ENCODE results near the gene PRSS16. TPM values are rescaled to one million over a fixed set of nuclear protein-coding genes. Genes with fewer than 3 reads are reported as not detected.
"Not testable (repeated sequence)": the region's sequence is repeated elsewhere in the genome, so short reads cannot be mapped to it uniquely, and the experiment has no call there.

Gene PRSS16
- total RNA-seq, 6 donors from 2014 or later: 11.9 to 21.0 (median 14.6) TPM

DNA sequence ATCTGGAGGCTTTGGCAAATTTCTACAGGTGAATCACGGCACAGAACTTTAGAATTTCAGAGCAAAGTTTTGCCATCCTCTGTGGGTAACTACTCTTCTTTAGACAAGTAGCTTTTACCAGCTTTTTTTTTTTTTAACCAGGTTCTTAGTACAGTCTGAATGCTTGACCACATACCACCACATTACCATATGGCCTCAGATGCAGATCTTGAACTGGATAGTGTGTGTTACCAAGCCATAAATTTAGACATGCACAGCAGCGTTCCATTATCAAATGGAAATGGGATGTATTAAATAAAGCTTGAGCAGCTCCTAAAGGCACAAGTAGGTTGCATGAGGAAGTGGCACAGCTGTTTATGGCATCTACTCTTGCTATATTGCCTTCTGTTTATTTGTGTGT is 38.3 kb upstream of the PRSS16 start:
- TF ChIP-seq POLR2A (IDR thresholded peaks at IDR 0.05) (no peak), POLR2AphosphoS5 (IDR thresholded peaks at IDR 0.05) (no peak), EP300 (IDR thresholded peaks at IDR 0.05) (no peak)
- TF ChIP-seq, protein P1, sequence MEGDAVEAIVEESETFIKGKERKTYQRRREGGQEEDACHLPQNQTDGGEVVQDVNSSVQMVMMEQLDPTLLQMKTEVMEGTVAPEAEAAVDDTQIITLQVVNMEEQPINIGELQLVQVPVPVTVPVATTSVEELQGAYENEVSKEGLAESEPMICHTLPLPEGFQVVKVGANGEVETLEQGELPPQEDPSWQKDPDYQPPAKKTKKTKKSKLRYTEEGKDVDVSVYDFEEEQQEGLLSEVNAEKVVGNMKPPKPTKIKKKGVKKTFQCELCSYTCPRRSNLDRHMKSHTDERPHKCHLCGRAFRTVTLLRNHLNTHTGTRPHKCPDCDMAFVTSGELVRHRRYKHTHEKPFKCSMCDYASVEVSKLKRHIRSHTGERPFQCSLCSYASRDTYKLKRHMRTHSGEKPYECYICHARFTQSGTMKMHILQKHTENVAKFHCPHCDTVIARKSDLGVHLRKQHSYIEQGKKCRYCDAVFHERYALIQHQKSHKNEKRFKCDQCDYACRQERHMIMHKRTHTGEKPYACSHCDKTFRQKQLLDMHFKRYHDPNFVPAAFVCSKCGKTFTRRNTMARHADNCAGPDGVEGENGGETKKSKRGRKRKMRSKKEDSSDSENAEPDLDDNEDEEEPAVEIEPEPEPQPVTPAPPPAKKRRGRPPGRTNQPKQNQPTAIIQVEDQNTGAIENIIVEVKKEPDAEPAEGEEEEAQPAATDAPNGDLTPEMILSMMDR (IDR thresholded peaks at IDR 0.05): no peak
- Histone ChIP-seq H3K27ac (no peak overlapping the region), H3K27me3 (peaks cover 0 to 13% (median 5%) of the 10 kb centered on the region in 4 donors), H3K9me3 (no peaks in the 10 kb centered on the region), H3K36me3 (no peaks in the 10 kb centered on the region), H3K4me3 (no peak overlapping the region), H3K4me1 (peaks cover 0 to 6% (median 0%) of the 10 kb centered on the region in 4 donors)
- ATAC-seq (ENCODE audit: low FRiP score in 2 of 2) (no peak), DNase-seq (no peak)
- 70 to 83% methylated on average over 2 of the region's 2 CpGs for WGBS, 2 donors

DNA sequence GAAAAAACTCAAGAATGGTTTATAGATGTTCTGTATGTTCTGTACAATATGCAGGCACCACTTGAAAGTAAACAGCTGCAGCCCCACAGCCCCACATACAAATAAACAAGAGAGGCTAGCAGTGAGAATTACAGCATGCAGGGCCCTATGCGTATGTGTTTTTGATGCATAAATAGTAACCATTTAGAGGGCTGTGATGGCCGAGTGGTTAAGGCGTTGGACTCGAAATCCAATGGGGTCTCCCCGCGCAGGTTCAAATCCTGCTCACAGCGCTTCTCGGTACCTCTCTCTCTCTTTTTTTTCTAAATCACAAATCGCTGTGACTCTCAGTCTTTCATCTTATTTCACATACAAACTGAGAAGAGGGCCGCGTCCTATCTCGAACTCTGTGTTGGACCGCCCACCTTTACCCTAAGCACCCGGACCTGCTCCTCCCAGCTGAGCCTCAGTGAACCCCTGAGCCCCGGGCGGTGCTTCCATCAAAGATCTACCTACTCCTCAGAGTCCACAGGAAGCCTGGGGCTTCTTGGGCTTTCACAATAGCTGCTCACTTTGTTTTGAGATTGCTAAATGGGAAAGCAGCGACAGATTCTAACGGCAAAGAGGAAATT is 37.7 kb upstream of the PRSS16 start:
- peaks cover 0 to 6% (median 0%) of the 10 kb centered on the region in 4 donors for H3K4me1 ChIP-seq
- H3K36me3 ChIP-seq: no peaks in the 10 kb centered on the region
- H3K9me3 ChIP-seq: no peaks in the 10 kb centered on the region
- WGBS, 2 donors: 78 to 79% methylated on average over 18 of the region's 18 CpGs
- no peak overlapping the region for H3K4me3 ChIP-seq
- TF ChIP-seq POLR2AphosphoS5 (IDR thresholded peaks at IDR 0.05): no peak
- TF ChIP-seq POLR2A (IDR thresholded peaks at IDR 0.05): no peak
- no peak for TF ChIP-seq EP300 (IDR thresholded peaks at IDR 0.05)
- TF ChIP-seq, protein P1 (IDR thresholded peaks at IDR 0.05): no peak
- no peak for ATAC-seq (ENCODE audit: low FRiP score in 2 of 2)
- DNase-seq: no peak
- no peak overlapping the region for H3K27ac ChIP-seq
- H3K27me3 ChIP-seq: peaks cover 0 to 13% (median 5%) of the 10 kb centered on the region in 4 donors

DNA sequence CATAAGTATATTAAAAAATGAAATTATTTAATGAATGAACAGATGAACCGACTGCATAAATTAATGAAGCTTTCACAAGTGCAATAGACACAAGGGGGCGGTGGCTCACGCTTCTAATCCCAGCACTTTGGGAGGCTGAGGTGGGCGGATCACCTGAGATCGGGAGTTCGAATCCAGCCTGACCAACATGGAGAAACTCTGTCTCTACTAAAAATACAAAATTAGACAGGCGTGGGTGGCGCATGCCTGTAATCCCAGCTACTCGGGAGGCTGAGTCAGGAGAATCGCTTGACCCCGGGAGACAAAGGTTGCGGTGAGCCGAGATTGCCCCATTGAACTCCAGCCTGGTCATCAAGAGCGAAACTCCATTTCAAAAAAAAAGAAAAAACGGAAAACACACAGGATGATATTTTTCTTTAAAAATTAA is 34.4 kb upstream of the PRSS16 start:
- H3K9me3 ChIP-seq; H3K27me3 ChIP-seq; H3K27ac ChIP-seq; H3K4me3 ChIP-seq; ATAC-seq (ENCODE audit: low FRiP score in 2 of 2); DNase-seq; H3K36me3 ChIP-seq; H3K4me1 ChIP-seq: not testable (repeated sequence)
- 80 to 83% methylated on average over 15 of the region's 15 CpGs for WGBS, 2 donors

DNA sequence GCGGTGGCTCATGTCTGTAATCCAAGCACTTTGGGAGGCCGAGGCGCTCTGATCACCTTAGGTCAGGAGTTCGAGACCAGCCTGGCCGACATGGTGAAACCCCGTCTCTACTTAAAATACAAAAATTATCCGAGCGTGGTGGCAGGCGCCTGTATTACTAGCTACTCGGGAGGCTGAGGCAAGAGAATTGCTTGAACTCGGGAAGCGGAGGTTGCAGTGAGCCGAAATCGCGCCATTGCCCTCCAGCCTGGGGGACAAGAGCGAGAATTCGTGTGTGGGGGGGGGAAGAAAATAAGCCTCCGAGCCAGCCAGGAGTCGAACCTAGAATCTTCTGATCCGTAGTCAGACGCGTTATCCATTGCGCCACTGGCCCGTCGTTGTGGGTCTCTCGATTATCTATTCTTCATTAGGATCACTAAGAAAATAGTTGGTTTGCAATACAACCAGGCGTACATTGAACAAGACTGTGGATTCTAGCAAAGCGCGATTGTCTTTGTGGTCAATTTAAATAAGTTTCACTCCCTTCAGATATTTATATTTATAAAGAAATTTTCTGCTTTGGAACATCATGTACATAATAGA is 33.9 kb upstream of the PRSS16 start:
- no peak for ATAC-seq (ENCODE audit: low FRiP score in 2 of 2)

DNA sequence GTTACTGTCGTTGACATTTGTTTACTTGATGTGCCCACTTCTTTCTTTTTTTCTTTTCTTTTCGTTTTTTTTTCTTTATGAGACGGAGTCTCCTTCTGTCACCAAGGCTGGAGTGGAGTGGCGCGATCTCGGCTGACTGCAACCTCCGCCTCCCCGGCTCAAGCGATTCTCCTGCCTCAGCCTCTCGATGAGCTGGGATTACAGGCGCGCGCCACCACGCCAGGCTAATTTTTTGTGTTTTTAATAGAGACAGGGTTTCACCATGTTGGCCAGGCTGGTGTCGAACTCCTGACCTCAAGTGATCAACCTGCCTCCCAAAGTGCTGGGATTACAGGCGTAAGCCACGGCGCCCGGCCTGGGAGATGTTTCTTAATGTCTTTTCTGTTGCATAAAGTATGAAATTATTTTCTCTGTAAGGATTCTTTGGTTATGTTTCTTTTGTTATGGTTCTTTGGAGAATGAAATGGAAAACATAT is 33.3 kb upstream of the PRSS16 start:
- Histone ChIP-seq H3K36me3 (no peaks in the 10 kb centered on the region), H3K9me3 (peaks cover 0 to 3% (median 0%) of the 10 kb centered on the region in 4 donors), H3K4me3 (no peak overlapping the region), H3K4me1 (no peaks in the 10 kb centered on the region), H3K27me3 (peaks cover 0 to 2% (median 0%) of the 10 kb centered on the region in 4 donors), H3K27ac (no peak overlapping the region)
- no peak for ATAC-seq (ENCODE audit: low FRiP score in 2 of 2)
- TF ChIP-seq POLR2AphosphoS5 (IDR thresholded peaks at IDR 0.05): no peak
- TF ChIP-seq POLR2A (IDR thresholded peaks at IDR 0.05): no peak
- TF ChIP-seq, protein P1 (IDR thresholded peaks at IDR 0.05): no peak
- TF ChIP-seq EP300 (IDR thresholded peaks at IDR 0.05): no peak
- no peak for DNase-seq
- WGBS, 2 donors: 25 to 57% methylated on average over 19 of the region's 19 CpGs

More for the DNA sequence above, 33.9 kb upstream of the PRSS16 start:
- Histone ChIP-seq H3K4me3 (no peak overlapping the region), H3K27me3 (peaks cover 0 to 2% (median 0%) of the 10 kb centered on the region in 4 donors), H3K4me1 (no peaks in the 10 kb centered on the region), H3K9me3 (peaks cover 0 to 3% (median 0%) of the 10 kb centered on the region in 4 donors), H3K36me3 (no peaks in the 10 kb centered on the region), H3K27ac (no peak overlapping the region)
- WGBS, 2 donors: 29 to 48% methylated on average over 29 of the region's 29 CpGs
- no peak for DNase-seq
- TF ChIP-seq, protein P1 (IDR thresholded peaks at IDR 0.05): no peak
- no peak for TF ChIP-seq POLR2A (IDR thresholded peaks at IDR 0.05)
- no peak for TF ChIP-seq EP300 (IDR thresholded peaks at IDR 0.05)
- no peak for TF ChIP-seq POLR2AphosphoS5 (IDR thresholded peaks at IDR 0.05)
